Osteocyte (in vitro differentiated cells): ENCODE data around the gene MTHFR. TPM values are rescaled to one million over a fixed set of nuclear protein-coding genes. Genes with fewer than 3 reads are reported as not detected.

Experiments
- DNase-seq: peaks from one replicate; pipeline ENCODE4 v3.0.0; 2021; ENCODE audit warnings: mixed read lengths; ENCODE audit not compliant: unreplicated experiment; ENCODE audit errors: extremely low spot score
- H3K27ac Mint-ChIP-seq: one replicate; pipeline ENCODE4 v1.8.0; 2021; ENCODE audit warnings: mild to moderate bottlenecking, mixed read lengths; ENCODE audit not compliant: unreplicated experiment
- H3K27me3 Mint-ChIP-seq: one replicate; pipeline ENCODE4 v1.8.0; 2021; ENCODE audit warnings: mixed read lengths; ENCODE audit not compliant: unreplicated experiment
- H3K36me3 Mint-ChIP-seq: one replicate; pipeline ENCODE4 v1.8.0; 2021; ENCODE audit warnings: mixed read lengths; ENCODE audit not compliant: unreplicated experiment
- H3K4me1 Mint-ChIP-seq: one replicate; pipeline ENCODE4 v1.8.0; 2021; ENCODE audit warnings: mixed read lengths; ENCODE audit not compliant: unreplicated experiment
- H3K4me3 Mint-ChIP-seq: one replicate; pipeline ENCODE4 v1.8.0; 2021; ENCODE audit warnings: mild to moderate bottlenecking, moderate library complexity, mixed read lengths; ENCODE audit not compliant: unreplicated experiment
- H3K9me3 Mint-ChIP-seq: one replicate; pipeline ENCODE4 v1.8.0; 2021; ENCODE audit warnings: mixed read lengths; ENCODE audit not compliant: unreplicated experiment
- CTCF ChIP-seq: fragments of 200-600 bp; sonication (generic); IDR thresholded peaks from 2 replicates; pipeline ENCODE4 v1.5.0; 2021; ENCODE audit warnings: antibody characterized with exemption, mild to moderate bottlenecking, moderate library complexity
- total RNA-seq: library from RNA; stranded (reverse); gene quantifications from 2 replicates; pipeline ENCODE4 v1.2.1, GENCODE V29; 2021

Gene MTHFR
- total RNA-seq, 1 donor from 2014 or later: 30.5 TPM

GRCh38 chr1:11842154-11843041 lies 36.6 kb upstream of the MTHFR start:
- Mint-ChIP-seq H3K36me3 (peaks cover 47% of the 10 kb centered on the region), H3K4me1 (peaks cover 19% of the 10 kb centered on the region), H3K4me3 (no peak overlapping the region), H3K27me3 (no peaks in the 10 kb centered on the region), H3K27ac (peak overlapping the region; percentile 57), H3K9me3 (no peaks in the 10 kb centered on the region)
- TF ChIP-seq CTCF: no peak
- DNase-seq: no peak

GRCh38 chr1:11841245-11842153 lies 35.7 kb upstream of the MTHFR start:
- peak overlapping the region; percentile 57 for H3K27ac Mint-ChIP-seq
- H3K27me3 Mint-ChIP-seq: no peaks in the 10 kb centered on the region

GRCh38 chr1:11839727-11840705 lies 34.3 kb upstream of the MTHFR start:
- H3K36me3 Mint-ChIP-seq: peaks cover 39% of the 10 kb centered on the region
- H3K9me3 Mint-ChIP-seq: no peaks in the 10 kb centered on the region
- peaks cover 19% of the 10 kb centered on the region for H3K4me1 Mint-ChIP-seq
- no peak for DNase-seq
- TF ChIP-seq CTCF: no peak
- H3K27ac Mint-ChIP-seq: no peak overlapping the region
- no peak overlapping the region for H3K4me3 Mint-ChIP-seq
- H3K27me3 Mint-ChIP-seq: no peaks in the 10 kb centered on the region

More at GRCh38 chr1:11841245-11842153, 35.7 kb upstream of the MTHFR start:
- DNase-seq: no peak
- Mint-ChIP-seq H3K4me3 (no peak overlapping the region), H3K4me1 (peaks cover 19% of the 10 kb centered on the region), H3K9me3 (no peaks in the 10 kb centered on the region), H3K36me3 (peaks cover 41% of the 10 kb centered on the region)
- TF ChIP-seq CTCF: no peak

GRCh38 chr1:11838349-11839272 lies 32.8 kb upstream of the MTHFR start:
- Mint-ChIP-seq H3K9me3 (no peaks in the 10 kb centered on the region), H3K27ac (no peak overlapping the region), H3K4me3 (no peak overlapping the region), H3K27me3 (no peaks in the 10 kb centered on the region), H3K4me1 (peaks cover 19% of the 10 kb centered on the region), H3K36me3 (peaks cover 41% of the 10 kb centered on the region)
- peak; percentile 98 for TF ChIP-seq CTCF
- peak; percentile 90 for DNase-seq
